ENCODE data around the gene GPNMB. TPM values are rescaled to one million over a fixed set of nuclear protein-coding genes. Genes with fewer than 3 reads are reported as not detected.
A peak's percentile ranks its signal among the peaks of the same experiment; 100 is the strongest.

The GPNMB gene
- total RNA-seq, 1 experiment from 2014 or later, result 1.2 TPM

DNA sequence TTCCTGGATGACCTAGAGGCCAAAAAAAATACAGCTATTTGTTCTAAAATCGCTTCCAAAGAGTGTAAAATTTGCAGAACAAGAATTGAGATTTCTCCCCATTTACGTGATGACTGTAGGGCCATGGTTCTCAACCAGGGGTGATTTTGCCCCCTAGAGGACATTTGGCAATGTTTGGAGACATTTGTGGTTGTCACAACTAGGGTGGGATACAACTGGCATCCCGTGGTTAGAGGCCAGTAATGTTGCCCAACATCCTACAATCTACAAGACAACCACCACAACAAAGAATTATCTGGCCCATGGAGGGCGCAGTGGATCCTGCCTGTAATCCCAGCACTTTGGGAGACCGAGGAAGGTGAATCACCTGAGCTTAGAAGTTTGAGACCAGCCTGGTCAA is 29.8 kb downstream of the GPNMB start:
- Histone ChIP-seq H3T11ph (ENCODE audit: low read length) (no peak overlapping the region), H2BK5ac (ENCODE audit: insufficient read length, low read length) (no peak overlapping the region), H2BK120ac (ENCODE audit: low read depth, low read length, poor library complexity, severe bottlenecking) (no peak overlapping the region), H3K23ac (ENCODE audit: insufficient read length, low read depth, low read length) (no peak overlapping the region), H3K4ac (ENCODE audit: low read depth, low read length) (no peak overlapping the region), H2AK5ac (ENCODE audit: insufficient read length, low read length) (no peak overlapping the region), H3K79me1 (ENCODE audit: insufficient read depth, low read depth, low read length, poor library complexity, severe bottlenecking) (no peaks in the 10 kb centered on the region), H3K23me2 (ENCODE audit: insufficient read length, low read depth, low read length, poor library complexity, severe bottlenecking) (no peaks in the 10 kb centered on the region), H4K20me1 (ENCODE audit: control insufficient read depth, insufficient read depth, insufficient read length) (no peaks in the 10 kb centered on the region), H3K9me3 (ENCODE audit: control insufficient read depth, low read depth, low read length) (no peaks in the 10 kb centered on the region), H3K56ac (ENCODE audit: insufficient read length, low read depth, low read length) (no peak overlapping the region), H3K4me1 (ENCODE audit: insufficient read depth, low read length) (no peaks in the 10 kb centered on the region), H2BK20ac (ENCODE audit: low read depth, low read length, poor library complexity, severe bottlenecking) (no peak overlapping the region), H3K18ac (ENCODE audit: insufficient read length, low read depth, low read length) (no peak overlapping the region), H3K4me2 (ENCODE audit: insufficient read depth, insufficient read length, low read length) (no peak overlapping the region), H3K9ac (ENCODE audit: extremely low read depth, insufficient read length, low read length) (no peak overlapping the region), H2BK15ac (ENCODE audit: low read depth, low read length) (no peak overlapping the region), H4K5ac (ENCODE audit: insufficient read length, low read depth, low read length) (no peak overlapping the region), H3K27ac (ENCODE audit: insufficient read length, low read depth, low read length) (no peak overlapping the region), H3K79me2 (ENCODE audit: insufficient read depth, low read length) (no peaks in the 10 kb centered on the region), H4K8ac (replicated peaks; ENCODE audit: insufficient read length, low read depth, low read length) (no peak overlapping the region), H3K14ac (ENCODE audit: insufficient read depth, low read length) (no peak overlapping the region), H2BK12ac (ENCODE audit: insufficient read length, low read depth, low read length) (no peak overlapping the region), H4K91ac (ENCODE audit: insufficient read length, low read depth, low read length) (no peak overlapping the region), H2AFZ (ENCODE audit: low read length) (no peak overlapping the region), H3K27me3 (ENCODE audit: insufficient read depth, low read length) (no peaks in the 10 kb centered on the region)
- no peak overlapping the region for H3K27ac Mint-ChIP-seq
- no peaks in the 10 kb centered on the region for H3K36me3 Mint-ChIP-seq (ENCODE audit: insufficient read depth in 1 of 3, low read depth in 3 of 3)
- no peak overlapping the region for H3K4me3 Mint-ChIP-seq
- no CpG with 5 or more reads among the region's 5 CpGs for WGBS (ENCODE audit: extremely low coverage, insufficient read length, low lambda C conversion rate)
- no peaks in the 10 kb centered on the region for H3K9me3 Mint-ChIP-seq
- TF ChIP-seq CTCF (conservative IDR thresholded peaks at IDR 0.05), result peak; percentile 58
- peaks cover 6 to 8% of the 10 kb centered on the region in 2 experiments for H3K4me1 Mint-ChIP-seq
- peak; percentile 66 for DNase-seq
- peaks cover 4% of the 10 kb centered on the region for H3K27me3 Mint-ChIP-seq (ENCODE audit: low read depth)
